SK-N-SH (cell line): ENCODE measurements around the gene TCEANC. TPM values are rescaled to one million over a fixed set of nuclear protein-coding genes. Genes with fewer than 3 reads are reported as not detected.

Source experiments
- CTCF ChIA-PET: fragments of 300-600, 350-600 bp; formaldehyde crosslinking; extraction: SDS; loops from one replicate; lab custom pipeline; 2021; lab: Yijun Ruan, JAX
- POLR2A ChIA-PET: fragments of 350-600 bp; sonication (Branson Sonifier 250); formaldehyde crosslinking; extraction: SDS; loops from one replicate; lab custom pipeline; 2020; ENCODE audit warnings: antibody characterized with exemption, inconsistent platforms; lab: Yijun Ruan, JAX
- DNase-seq: peaks from one replicate; pipeline ENCODE4 v3.0.0; 2012
- H2AFZ ChIP-seq: fragments of 200-600 bp; sonication (generic); 2 replicates; pipeline ENCODE4 v1.8.1; 2016; ENCODE audit warnings: antibody characterized with exemption, mild to moderate bottlenecking, low read depth
- H3F3A ChIP-seq: fragments of 200-600 bp; sonication (generic); replicated peaks from 2 replicates; pipeline ENCODE3; 2016; ENCODE audit warnings: antibody characterized with exemption, mild to moderate bottlenecking; ENCODE audit not compliant: insufficient read depth
- H3K27ac ChIP-seq, 2 experiments: fragments of 200-500 bp in 1 of 2; fragments of 200-600 bp in 1 of 2; sonication (Bioruptor generic) in 1 of 2; sonication (generic), shearing (Covaris generic) in 1 of 2; 2 replicates each; pipeline versions ENCODE4 v1.5.1 to v1.6.1; 2014 to 2016; ENCODE audit warnings: low read depth in 2 of 2, inconsistent platforms in 1 of 2, low read length in 1 of 2, mild to moderate bottlenecking in 1 of 2, mixed read lengths in 1 of 2
- H3K27me3 ChIP-seq: fragments of 200-600 bp; sonication (generic), shearing (Covaris generic); 2 replicates; pipeline ENCODE4 v1.6.1; 2016; ENCODE audit warnings: mixed run types; ENCODE audit not compliant: insufficient read depth
- H3K36me3 ChIP-seq, 2 experiments: fragments of 200-500 bp in 1 of 2; fragments of 200-600 bp in 1 of 2; sonication (Bioruptor generic) in 1 of 2; sonication (generic) in 1 of 2; replicated peaks in 1 of 2; 2 replicates each; pipeline versions ENCODE3 to v1.5.1; 2014 to 2016; ENCODE audit warnings: low read length in 1 of 2, mild to moderate bottlenecking in 1 of 2; ENCODE audit not compliant: insufficient read depth in 2 of 2, control insufficient read depth in 1 of 2
- H3K4me1 ChIP-seq, 2 experiments: fragments of 200-500 bp in 1 of 2; fragments of 200-600 bp in 1 of 2; sonication (Bioruptor generic) in 1 of 2; sonication (generic), shearing (Covaris generic) in 1 of 2; 2 replicates each; pipeline versions ENCODE4 v1.5.1 to v1.6.1; 2014 to 2016; ENCODE audit warnings: low read depth in 1 of 2, low read length in 1 of 2, mixed run types in 1 of 2; ENCODE audit not compliant: insufficient read depth in 2 of 2, control insufficient read depth in 1 of 2
- H3K4me2 ChIP-seq: fragments of 200-600 bp; sonication (generic), shearing (Covaris generic); 2 replicates; pipeline ENCODE4 v1.6.1; 2017; ENCODE audit warnings: mixed run types
- H3K4me3 ChIP-seq, 2 experiments: fragments of 200-500 bp in 1 of 2; fragments of 200-600 bp in 1 of 2; sonication (Bioruptor generic) in 1 of 2; sonication (generic), shearing (Covaris generic) in 1 of 2; 2 replicates each; pipeline versions ENCODE4 v1.5.1 to v1.8.1; 2014 to 2016; ENCODE audit warnings: low read depth in 2 of 2, inconsistent platforms in 1 of 2, low read length in 1 of 2, mild to moderate bottlenecking in 1 of 2, mixed read lengths in 1 of 2, moderate library complexity in 1 of 2
- H3K79me2 ChIP-seq: fragments of 200-600 bp; sonication (generic); 2 replicates; pipeline ENCODE4 v1.8.1; 2017; ENCODE audit warnings: mild to moderate bottlenecking; ENCODE audit not compliant: insufficient read depth
- H3K9ac ChIP-seq: fragments of 200-600 bp; sonication (generic); 2 replicates; pipeline ENCODE4 v1.6.1; 2017; ENCODE audit warnings: mixed run types
- H3K9me2 ChIP-seq: fragments of 200-600 bp; sonication (generic); 2 replicates; pipeline ENCODE4 v1.6.1; 2017; ENCODE audit warnings: mixed run types
- H3K9me3 ChIP-seq: fragments of 200-600 bp; sonication (generic); 2 replicates; pipeline ENCODE4 v1.6.1; 2017; ENCODE audit warnings: mixed run types, mild to moderate bottlenecking, moderate library complexity
- H4K20me1 ChIP-seq: fragments of 200-600 bp; sonication (generic); 2 replicates; pipeline ENCODE4 v1.6.1; 2017; ENCODE audit warnings: mild to moderate bottlenecking, mixed run types; ENCODE audit not compliant: insufficient read depth
- CTCF ChIP-seq: fragments of 200-600 bp; sonication (generic); IDR thresholded peaks from 2 replicates; pipeline ENCODE4 v1.6.1; 2017; ENCODE audit warnings: antibody characterized with exemption, mild to moderate bottlenecking, moderate library complexity
- ELF1 ChIP-seq: IDR thresholded peaks from 2 replicates; pipeline ENCODE4 v1.4.0; 2012
- FOXM1 ChIP-seq: IDR thresholded peaks from 2 replicates; pipeline ENCODE4 v1.4.0; 2012; ENCODE audit warnings: low read depth, mild to moderate bottlenecking
- GABPA ChIP-seq: IDR thresholded peaks from 2 replicates; pipeline ENCODE4 v1.4.0; 2012; ENCODE audit warnings: low read depth, mild to moderate bottlenecking
- IRF3 ChIP-seq: fragments of 150-350 bp; IDR thresholded peaks from 2 replicates; pipeline ENCODE4 v1.6.1; 2016; ENCODE audit warnings: mild to moderate bottlenecking, low read depth, low read length
- JUND ChIP-seq: IDR thresholded peaks from 2 replicates; pipeline ENCODE4 v1.4.0; 2012
- MAX ChIP-seq: IDR thresholded peaks from 2 replicates; pipeline ENCODE4 v1.4.0; 2012; ENCODE audit warnings: low read depth
- NRF1 ChIP-seq: IDR thresholded peaks from 2 replicates; pipeline ENCODE4 v1.6.1; 2012; ENCODE audit warnings: low read depth, mild to moderate bottlenecking, low read length
- RAD21 ChIP-seq: IDR thresholded peaks from 2 replicates; pipeline ENCODE4 v1.6.1; 2012; ENCODE audit warnings: mild to moderate bottlenecking, low read length
- REST ChIP-seq: IDR thresholded peaks from 2 replicates; pipeline ENCODE4 v1.6.1; 2012; ENCODE audit warnings: mild to moderate bottlenecking, low read depth, low read length, moderate library complexity
- SMC3 ChIP-seq: IDR thresholded peaks from 2 replicates; pipeline ENCODE4 v1.6.1; 2012; ENCODE audit warnings: low read depth, low read length, improper control_type of control experiment
- TEAD4 ChIP-seq: IDR thresholded peaks from 2 replicates; pipeline ENCODE4 v1.4.0; 2012; ENCODE audit warnings: mild to moderate bottlenecking, borderline replicate concordance; ENCODE audit not compliant: insufficient read depth
- WGBS: methylation state at CpG from one replicate; pipeline ENCODE4 v1.1.6; 2017; ENCODE audit warnings: low lambda C conversion rate; 5-methylcytosine and 5-hydroxymethylcytosine counted together
- polyA plus RNA-seq, 3 experiments: library from polyadenylated mRNA; depleted of rRNA; stranded (reverse); fragments of >200 nt; gene quantifications; 2 replicates each; pipeline ENCODE4 v1.2.3, GENCODE V29; 2012
- TF ChIP-seq, protein P1 (sequence below): IDR thresholded peaks from 2 replicates; pipeline ENCODE4 v1.4.0; 2012; ENCODE audit warnings: low read depth, borderline replicate concordance

TCEANC gene
- polyA plus RNA-seq, 1 of the 3 experiments (the other 2 are of a cell fraction): 0.84 TPM

DNA sequence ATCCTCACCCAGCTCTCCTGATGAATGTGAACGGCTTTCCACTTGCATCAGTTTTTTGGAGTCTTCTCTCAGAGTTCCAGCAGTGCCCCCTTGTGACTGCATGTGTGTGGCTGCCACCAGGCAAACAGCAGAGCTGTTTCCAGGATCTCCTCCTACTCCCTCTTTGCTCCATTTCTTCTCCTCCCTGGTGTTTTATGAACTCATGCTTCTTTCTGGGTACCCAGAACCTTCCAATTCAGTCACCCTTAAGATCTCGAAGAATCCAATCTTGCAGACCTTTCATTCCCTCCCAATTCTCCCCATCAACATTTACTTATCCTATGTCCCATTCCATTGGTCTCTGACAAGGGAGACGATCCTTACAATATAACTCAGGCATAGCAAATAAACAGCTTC is 6.8 kb upstream of the TCEANC start:
- no peaks in the 10 kb centered on the region for H4K20me1 ChIP-seq
- peaks cover 10% of the 10 kb centered on the region for H3F3A ChIP-seq
- ChIA-PET POLR2A (no interaction called here), CTCF (interaction anchor here (0.6 to 3.2 kb wide), 22 partner anchors 11 to 697 kb away, joined by 3 to 46 read pairs (median 4); partner anchors contain the start of gene GEMIN8)
- H3K36me3 ChIP-seq: no peaks in the 10 kb centered on the region
- TF ChIP-seq ELF1: no peak
- no peak for TF ChIP-seq FOXM1
- TF ChIP-seq TEAD4: no peak
- no peak for TF ChIP-seq MAX
- peak; percentile 84 for TF ChIP-seq SMC3
- peak; percentile 83 for TF ChIP-seq CTCF
- TF ChIP-seq NRF1: no peak
- peak; percentile 73 for TF ChIP-seq RAD21
- TF ChIP-seq JUND: no peak
- TF ChIP-seq IRF3: no peak
- no peak for TF ChIP-seq REST
- TF ChIP-seq, protein P1, sequence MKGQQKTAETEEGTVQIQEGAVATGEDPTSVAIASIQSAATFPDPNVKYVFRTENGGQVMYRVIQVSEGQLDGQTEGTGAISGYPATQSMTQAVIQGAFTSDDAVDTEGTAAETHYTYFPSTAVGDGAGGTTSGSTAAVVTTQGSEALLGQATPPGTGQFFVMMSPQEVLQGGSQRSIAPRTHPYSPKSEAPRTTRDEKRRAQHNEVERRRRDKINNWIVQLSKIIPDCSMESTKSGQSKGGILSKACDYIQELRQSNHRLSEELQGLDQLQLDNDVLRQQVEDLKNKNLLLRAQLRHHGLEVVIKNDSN: no peak
- TF ChIP-seq GABPA: no peak
- WGBS: 40% methylated on average over 3 of the region's 3 CpGs
- no peak overlapping the region for H2AFZ ChIP-seq
- no peak overlapping the region for H3K4me3 ChIP-seq
- H3K9ac ChIP-seq: no peak overlapping the region
- no peaks in the 10 kb centered on the region for H3K79me2 ChIP-seq
- no peak overlapping the region for H3K4me2 ChIP-seq
- H3K4me1 ChIP-seq: no peaks in the 10 kb centered on the region
- H3K27me3 ChIP-seq: no peaks in the 10 kb centered on the region
- no peaks in the 10 kb centered on the region for H3K9me3 ChIP-seq
- no peak overlapping the region for H3K27ac ChIP-seq
- H3K9me2 ChIP-seq: no peaks in the 10 kb centered on the region
- DNase-seq: peak; percentile 40
